NCI-H146 treated with DMSO at 0.1 percent for 48 hours (cell line): Measurements from ENCODE around the gene ST3GAL3.
A peak's percentile ranks its signal among the peaks of the same experiment; 100 is the strongest.
"Not testable (repeated sequence)": the region's sequence is repeated elsewhere in the genome, so short reads cannot be mapped to it uniquely, and the experiment has no call there.

ENCODE experiments used
- DNase-seq: peaks from one replicate; lab custom pipeline; 2025; ENCODE audit not compliant: unreplicated experiment; lab: John Stamatoyannopoulos, UW

Gene ST3GAL3

DNA sequence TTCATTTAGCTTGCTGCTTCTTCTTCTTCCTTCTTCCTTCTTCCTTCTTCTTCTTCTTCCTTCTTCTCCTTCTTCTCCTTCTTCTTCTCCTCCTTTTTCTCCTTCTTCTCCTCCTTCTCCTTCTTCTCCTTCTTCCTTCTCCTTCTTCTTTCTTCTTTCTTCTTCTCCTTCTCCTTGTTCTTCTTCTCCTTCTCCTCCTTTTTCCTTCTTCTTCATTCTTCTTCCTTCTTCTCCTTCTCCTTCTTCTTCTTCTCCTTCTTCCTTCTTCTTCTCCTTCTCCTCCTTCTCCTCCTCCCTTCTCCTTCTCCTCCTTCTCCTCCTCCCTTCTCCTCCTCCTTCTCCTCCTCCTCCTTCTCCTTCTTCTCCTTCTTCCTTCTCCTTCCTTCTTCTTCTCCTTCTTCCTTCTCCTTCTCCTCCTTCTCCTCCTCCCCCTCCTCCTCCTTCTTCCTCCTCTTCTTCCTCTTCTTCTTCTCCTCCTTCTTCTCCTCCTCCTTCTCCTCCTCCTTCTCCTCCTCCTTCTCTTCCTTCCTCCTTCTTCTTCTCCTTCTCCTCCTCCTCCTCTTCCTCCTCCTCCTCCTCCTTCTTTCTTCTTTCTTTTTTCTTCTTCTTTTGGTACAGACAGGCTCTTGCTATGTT, 110.1 kb downstream of the ST3GAL3 start:
- no peak for DNase-seq

DNA sequence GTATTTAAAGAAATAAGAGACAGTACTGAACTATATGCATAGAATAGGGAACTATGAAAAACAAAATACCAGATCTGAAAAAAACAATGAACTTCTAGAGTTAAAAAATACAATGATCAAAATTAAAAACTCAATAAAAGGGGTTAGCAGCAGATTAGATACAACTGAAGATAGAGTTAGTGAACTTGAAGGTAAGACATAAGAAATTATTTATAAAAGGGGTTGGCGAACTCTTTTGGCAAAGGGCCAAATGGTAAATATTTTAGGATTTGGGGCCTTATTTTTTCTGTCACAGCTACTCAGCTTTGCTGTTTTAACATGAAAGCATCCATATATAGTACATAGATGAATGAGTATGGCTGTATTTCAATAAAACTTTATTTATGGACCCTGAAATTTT, 111.4 kb downstream of the ST3GAL3 start:
- DNase-seq = no peak

GRCh38 chr1:43819357-43819756, 112.0 kb downstream of the ST3GAL3 start:
- DNase-seq = no peak

DNA sequence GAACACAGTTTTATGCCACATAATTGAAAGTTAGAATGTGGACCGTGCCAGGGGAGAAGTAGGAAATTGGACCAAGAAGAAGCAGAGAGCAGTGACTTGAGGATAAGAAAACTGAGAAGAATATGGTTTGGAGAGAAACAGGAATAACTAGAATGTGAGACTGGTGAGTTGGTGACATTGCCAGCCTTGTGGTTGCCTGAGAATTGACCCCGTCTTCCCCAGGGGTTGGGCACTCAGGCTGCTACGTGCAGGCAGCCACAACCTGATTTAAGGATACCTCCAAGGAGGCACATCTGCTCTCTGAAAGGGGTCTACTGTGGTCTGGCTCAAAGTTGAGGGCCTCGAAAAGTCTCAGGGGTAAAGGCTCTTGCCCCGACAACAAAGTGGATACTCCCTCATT, 114.1 kb downstream of the ST3GAL3 start:
- no peak for DNase-seq

DNA sequence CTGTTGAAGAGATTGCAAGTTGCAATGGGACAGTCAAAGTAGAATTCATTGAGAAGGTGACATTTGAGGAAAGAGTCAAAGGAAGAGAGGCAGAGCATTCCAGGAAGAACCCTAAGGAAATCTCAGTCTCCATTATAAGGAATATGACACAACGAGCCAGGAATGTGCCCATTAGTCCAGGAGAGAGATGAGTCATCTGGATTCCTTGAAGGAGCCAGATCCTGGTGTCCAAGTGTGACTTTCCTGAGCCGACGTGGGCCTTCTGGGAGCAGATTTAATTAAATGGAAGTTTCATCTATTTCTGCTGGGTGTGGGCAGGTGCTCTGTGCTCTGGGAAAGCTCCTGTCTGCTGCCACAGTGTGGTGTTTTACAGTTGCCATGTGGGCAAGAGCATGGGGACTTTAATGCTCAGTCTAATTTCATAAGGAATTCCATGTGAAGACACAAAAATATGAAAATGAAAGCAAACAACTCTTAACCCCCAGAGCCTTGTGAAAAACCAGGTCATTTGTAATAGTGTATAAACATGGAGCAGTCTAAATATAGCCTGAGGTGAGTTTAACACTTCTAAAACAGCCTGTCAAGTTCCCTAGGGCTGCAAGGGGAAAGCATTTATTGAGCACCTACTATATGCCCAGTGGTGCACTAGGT, 114.8 kb downstream of the ST3GAL3 start:
- DNase-seq = no peak

- DNase-seq = no peak
Observed at GRCh38 chr1:43824795-43825194, 117.5 kb downstream of the ST3GAL3 start.

- DNase-seq = no peak
Observed at GRCh38 chr1:43828574-43828973, 121.2 kb downstream of the ST3GAL3 start.

- no peak for DNase-seq
Observed at GRCh38 chr1:43830802-43831201, 123.5 kb downstream of the ST3GAL3 start.

DNA sequence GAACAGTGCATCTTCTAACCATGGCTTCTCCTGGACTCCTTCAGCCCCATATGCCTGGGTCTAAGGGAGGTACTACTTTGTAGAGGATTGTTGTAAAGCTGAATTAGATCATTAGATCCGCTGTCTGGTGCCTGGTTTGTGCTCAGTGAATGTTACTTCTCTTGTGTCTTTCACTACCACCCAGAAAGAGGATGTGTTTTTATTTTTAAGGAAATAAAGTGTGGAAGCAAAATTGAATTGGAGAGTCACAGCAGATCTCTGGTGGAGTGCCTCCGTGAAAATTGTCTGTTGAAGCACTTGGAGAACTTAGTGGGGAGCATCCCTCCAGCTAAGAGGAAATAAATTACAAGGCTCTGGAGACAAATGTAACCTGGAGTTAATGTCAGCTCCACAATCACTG, 124.5 kb downstream of the ST3GAL3 start:
- DNase-seq = no peak

DNA sequence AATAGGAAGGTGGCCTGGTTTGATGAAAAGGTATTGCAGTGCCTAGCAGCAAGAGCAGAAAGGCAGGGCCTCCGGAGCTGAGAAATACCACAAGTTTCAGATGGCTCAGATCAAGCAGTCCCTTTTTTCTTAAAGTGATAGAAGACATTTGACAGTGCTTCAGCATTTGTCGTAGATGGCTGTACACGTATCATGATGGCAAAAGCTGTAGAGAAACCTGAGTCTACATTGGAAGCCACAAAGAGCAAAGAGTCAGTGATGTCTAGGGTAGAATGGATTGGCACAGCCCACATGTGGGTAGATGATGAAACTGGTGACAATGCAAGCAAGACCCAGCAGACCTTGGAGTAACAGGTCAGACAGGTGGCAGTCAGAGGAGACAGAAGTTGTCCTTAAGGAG, 124.9 kb downstream of the ST3GAL3 start:
- no peak for DNase-seq

DNA sequence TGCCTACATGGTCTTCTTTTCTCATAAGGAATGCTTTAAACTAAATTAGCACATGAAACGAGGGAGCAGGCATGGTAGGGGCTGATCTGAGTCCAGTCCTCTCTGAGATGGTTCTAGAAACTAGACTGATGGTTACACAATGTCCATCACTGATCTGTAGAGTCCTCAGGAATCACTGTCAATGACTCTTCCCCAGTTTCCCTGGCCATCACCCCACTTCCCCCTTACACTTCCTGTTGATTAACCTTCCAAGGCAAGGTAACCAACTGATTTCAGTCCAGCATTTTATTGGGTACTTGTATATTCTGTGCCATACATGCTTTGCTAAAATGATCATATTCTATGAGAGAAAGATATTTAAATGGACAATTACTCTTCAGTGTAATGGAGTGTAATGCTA, 125.7 kb downstream of the ST3GAL3 start:
- no peak for DNase-seq

DNA sequence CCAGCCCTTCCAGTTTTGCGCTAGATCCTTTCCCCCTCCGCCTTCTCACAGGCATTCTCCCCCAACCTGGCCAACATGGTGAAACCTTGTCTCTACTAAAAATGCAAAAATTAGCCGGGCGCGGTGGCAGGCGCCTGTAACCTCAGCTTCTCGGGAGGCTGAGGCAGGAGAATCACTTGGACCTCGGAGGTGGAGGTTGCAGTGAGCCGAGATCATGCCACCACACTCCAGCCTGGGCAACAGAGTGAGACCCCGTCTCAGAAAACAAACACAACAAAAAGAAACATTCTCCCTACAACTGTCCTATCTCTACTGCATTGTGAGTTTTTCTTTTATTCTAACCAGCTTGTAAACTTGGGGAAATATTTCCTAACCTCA, 126.6 kb downstream of the ST3GAL3 start:
- not testable (repeated sequence) for DNase-seq

GRCh38 chr1:43834280-43835081, 127.1 kb downstream of the ST3GAL3 start:
- no peak for DNase-seq

- DNase-seq = no peak
Observed at GRCh38 chr1:43835082-43836021, 128.0 kb downstream of the ST3GAL3 start.

DNA sequence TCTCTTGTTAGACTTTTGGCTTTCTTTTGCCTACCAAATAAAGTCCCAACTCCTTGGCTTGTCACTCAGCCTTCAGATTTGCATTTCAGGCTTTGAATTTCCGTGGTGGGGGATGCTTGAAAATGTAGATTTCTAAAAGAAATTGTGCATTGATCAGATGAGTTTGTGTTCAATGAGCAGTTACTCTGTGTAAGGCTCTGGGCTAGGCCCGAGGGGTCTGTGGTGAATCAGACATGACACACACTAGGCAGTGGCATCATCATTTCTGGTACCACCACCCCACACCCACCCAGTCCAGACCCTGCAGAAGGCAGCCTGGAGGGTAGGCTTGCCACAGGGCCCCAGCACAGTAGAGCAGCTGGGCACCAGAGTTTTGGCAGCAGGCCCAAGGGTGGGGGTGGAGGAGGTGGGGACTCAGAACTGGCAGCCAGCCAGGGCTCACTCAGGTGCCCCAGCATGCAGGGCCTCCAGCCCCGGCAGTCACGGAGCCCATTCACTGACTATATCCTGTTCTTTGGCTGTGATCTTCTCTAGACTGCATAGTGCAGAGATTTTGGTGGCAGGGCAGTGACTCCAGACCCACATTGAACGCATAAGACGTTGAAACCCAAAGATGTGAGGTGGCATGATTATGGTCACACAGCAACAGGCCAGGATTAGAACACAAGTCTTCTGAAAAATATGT, 129.1 kb downstream of the ST3GAL3 start:
- DNase-seq = peak; percentile 56

GRCh38 chr1:43839056-43839455, 131.7 kb downstream of the ST3GAL3 start:
- DNase-seq = no peak

- DNase-seq = no peak
Observed at GRCh38 chr1:43841321-43842174, 134.2 kb downstream of the ST3GAL3 start.

DNA sequence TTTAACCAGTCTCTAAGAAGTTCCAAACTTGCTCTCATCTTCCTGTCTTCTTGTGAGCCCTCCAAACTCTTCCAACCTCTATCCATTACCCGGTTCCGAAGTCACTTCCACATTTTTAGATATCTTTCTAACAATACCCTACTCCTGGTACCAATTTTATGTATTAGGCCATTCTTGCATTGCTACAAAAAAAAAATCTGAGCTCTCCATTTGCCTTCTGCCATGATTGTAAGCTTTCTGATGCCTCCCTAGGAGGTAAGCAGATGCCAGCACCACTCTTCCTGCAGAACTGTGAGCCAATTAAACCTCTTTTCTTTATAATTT, 134.8 kb downstream of the ST3GAL3 start:
- no peak for DNase-seq

DNA sequence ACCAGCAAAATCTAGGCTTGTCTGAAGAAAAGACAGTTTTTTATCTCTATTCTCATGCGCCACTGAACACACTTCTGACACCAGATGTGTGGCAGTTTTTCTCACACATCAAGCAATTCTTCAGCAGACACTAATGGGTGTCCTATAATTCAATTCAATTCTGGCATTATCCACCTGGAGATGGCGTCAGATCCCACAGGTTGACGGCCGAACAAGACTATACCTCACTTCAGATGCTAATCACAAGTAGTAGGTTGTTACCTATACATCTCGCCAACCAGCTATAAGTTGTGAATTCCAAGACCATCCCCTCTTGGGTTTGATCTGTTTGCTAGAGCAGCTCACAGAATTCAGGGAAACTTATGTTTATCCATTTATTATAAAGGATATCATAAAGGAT, 136.3 kb downstream of the ST3GAL3 start:
- no peak for DNase-seq

GRCh38 chr1:43844114-43844513, 136.8 kb downstream of the ST3GAL3 start:
- no peak for DNase-seq
